Gastrocnemius medialis (tissue), 4 donors: ENCODE measurements around the gene TCOF1.

Source experiments
- CTCF ChIP-seq, 5 experiments: fragments of 450-650 bp in 3 of 5; fragments of 200-600 bp in 2 of 5; sonication (generic) in 2 of 5; IDR thresholded peaks in 4 of 5; conservative IDR thresholded peaks in 1 of 5; 1 replicate in 4 of 5; 2 replicates in 1 of 5; pipeline ENCODE4 v1.5.1; 2016 to 2019; ENCODE audit warnings: antibody characterized with exemption in 5 of 5, mild to moderate bottlenecking in 3 of 5, moderate library complexity in 3 of 5
- POLR2A ChIP-seq, 2 donors: fragments of 450-650 bp; IDR thresholded peaks; one replicate each; pipeline ENCODE4 v1.6.1; 2017; ENCODE audit warnings: antibody characterized with exemption in 2 of 2, mild to moderate bottlenecking in 2 of 2, moderate library complexity in 2 of 2

DNA sequence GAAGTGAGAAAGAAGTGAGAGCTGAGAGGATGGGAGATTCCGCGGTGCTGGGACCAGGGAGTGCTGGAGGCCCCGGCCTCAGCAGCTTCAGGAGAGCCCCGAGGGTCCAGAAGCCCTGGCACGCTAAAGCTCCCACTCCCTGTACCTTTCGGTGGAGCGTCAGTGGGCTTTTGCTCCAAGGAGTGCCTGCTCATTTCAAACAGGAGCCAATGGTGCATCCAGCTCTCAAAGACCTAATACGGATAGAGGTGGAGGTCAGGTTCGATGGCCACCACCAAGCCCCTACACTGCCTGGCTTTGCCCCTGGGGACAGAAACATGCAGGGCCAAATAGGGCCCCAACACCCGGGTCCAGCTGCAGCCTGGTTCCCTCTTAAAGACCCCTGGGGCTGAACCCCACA lies 47.0 kb downstream of the TCOF1 start:
- no peak for TF ChIP-seq CTCF (IDR thresholded peaks at IDR 0.05 in 4 of 5, conservative IDR thresholded peaks at IDR 0.05 in 1 of 5)
- no peak for TF ChIP-seq POLR2A (IDR thresholded peaks at IDR 0.05)
